HepG2 (cell line): ENCODE measurements around the gene SLC16A3. TPM values are rescaled to one million over a fixed set of nuclear protein-coding genes. Genes with fewer than 3 reads are reported as not detected.

Experiments
- CBX2 ChIP-seq, 2 experiments: fragments of 200-600 bp in 1 of 2; sonication (generic); formaldehyde crosslinking in 1 of 2; IDR thresholded peaks; 2 replicates each; pipeline versions ENCODE4 v1.7.0 to v1.8.1; 2018 to 2022; ENCODE audit warnings: low read depth in 2 of 2, low read length in 1 of 2, mild to moderate bottlenecking in 1 of 2, missing genetic modification reagents in 1 of 2
- CSRNP2 ChIP-seq: sonication (generic); formaldehyde crosslinking; conservative IDR thresholded peaks from 2 replicates; pipeline ENCODE4 v1.8.0; 2022; ENCODE audit warnings: low read depth, missing genetic modification reagents
- HNRNPK ChIP-seq: fragments of 200-400 bp; formaldehyde crosslinking; IDR thresholded peaks from 2 replicates; pipeline ENCODE4 v1.6.1; 2018; ENCODE audit warnings: low read length, low read depth, moderate library complexity, mild to moderate bottlenecking; ENCODE audit not compliant: poor library complexity, severe bottlenecking
- JUND ChIP-seq: sonication (generic); formaldehyde crosslinking; IDR thresholded peaks from 2 replicates; pipeline ENCODE4 v1.8.0; 2022; ENCODE audit warnings: mild to moderate bottlenecking, missing genetic modification reagents
- LBX2 ChIP-seq: sonication (generic); formaldehyde crosslinking; IDR thresholded peaks from 2 replicates; pipeline ENCODE4 v1.5.0; 2020; ENCODE audit warnings: missing genetic modification reagents, mild to moderate bottlenecking, borderline replicate concordance
- REXO4 ChIP-seq: sonication (generic); formaldehyde crosslinking; IDR thresholded peaks from 2 replicates; pipeline ENCODE4 v1.8.0; 2022; ENCODE audit warnings: missing genetic modification reagents, mild to moderate bottlenecking, borderline replicate concordance
- SP5 ChIP-seq: IDR thresholded peaks from 2 replicates; pipeline ENCODE4 v1.6.1; 2016; ENCODE audit warnings: low read depth, borderline replicate concordance
- U2AF2 ChIP-seq: fragments of 200-400 bp; formaldehyde crosslinking; IDR thresholded peaks from 2 replicates; pipeline ENCODE4 v1.6.1; 2017; ENCODE audit warnings: low read depth, mild to moderate bottlenecking, low read length
- ZBED4 ChIP-seq: sonication (generic); formaldehyde crosslinking; IDR thresholded peaks from 2 replicates; pipeline ENCODE4 v1.4.0; 2020; ENCODE audit warnings: missing genetic modification reagents, borderline replicate concordance
- ZBTB42 ChIP-seq: sonication (generic); formaldehyde crosslinking; IDR thresholded peaks from 2 replicates; pipeline ENCODE4 v1.5.0; 2020; ENCODE audit warnings: mild to moderate bottlenecking, missing genetic modification reagents
- ZBTB44 ChIP-seq: sonication (generic); formaldehyde crosslinking; IDR thresholded peaks from 2 replicates; pipeline ENCODE4 v1.4.0; 2020; ENCODE audit warnings: missing genetic modification reagents
- ZNF124 ChIP-seq: sonication (generic); formaldehyde crosslinking; IDR thresholded peaks from 2 replicates; pipeline ENCODE4 v1.4.0; 2020; ENCODE audit warnings: missing genetic modification reagents
- ZNF496 ChIP-seq: sonication (generic); formaldehyde crosslinking; IDR thresholded peaks from 2 replicates; pipeline ENCODE4 v1.8.1; 2023; ENCODE audit warnings: mild to moderate bottlenecking, moderate library complexity, missing genetic modification reagents; ENCODE audit not compliant: insufficient replicate concordance
- polyA plus RNA-seq, 8 experiments: library from polyadenylated mRNA; depleted of rRNA in 3 of 8; stranded (reverse) in 7 of 8; unstranded in 1 of 8; fragments of >200 nt; fragmentation: Illumina TruSeq in 4 of 8; extraction: Trizol in 4 of 8; gene quantifications; 2 replicates each; pipeline versions ENCODE4 v1.2.1 to v1.2.3, GENCODE V29; 2011 to 2016; ENCODE audit warnings: low read depth in 4 of 8, missing spikeins in 1 of 8, mixed read lengths in 1 of 8; ENCODE audit not compliant: insufficient read depth in 1 of 8
- total RNA-seq, 5 experiments: library from RNA; depleted of rRNA; stranded (reverse); fragments of >200 nt; fragmentation: Illumina TruSeq; extraction: Trizol; gene quantifications; 2 replicates each; pipeline ENCODE4 v1.2.3, GENCODE V29; 2016; ENCODE audit warnings: low read depth in 1 of 5
- TF ChIP-seq, protein P1 (sequence below): sonication (generic); formaldehyde crosslinking; IDR thresholded peaks from 2 replicates; pipeline ENCODE4 v1.5.1; 2020; ENCODE audit warnings: missing genetic modification reagents, mild to moderate bottlenecking, borderline replicate concordance
- TF ChIP-seq, protein P2 (sequence below): sonication (generic); formaldehyde crosslinking; IDR thresholded peaks from 2 replicates; pipeline ENCODE4 v1.5.0; 2020; ENCODE audit warnings: mild to moderate bottlenecking, missing genetic modification reagents

The SLC16A3 gene
- total and polyA plus RNA-seq, 2 of the 13 experiments (the other 11 are each of a cell fraction or from before 2014, with no cell fraction given), result 242 to 349 TPM

DNA sequence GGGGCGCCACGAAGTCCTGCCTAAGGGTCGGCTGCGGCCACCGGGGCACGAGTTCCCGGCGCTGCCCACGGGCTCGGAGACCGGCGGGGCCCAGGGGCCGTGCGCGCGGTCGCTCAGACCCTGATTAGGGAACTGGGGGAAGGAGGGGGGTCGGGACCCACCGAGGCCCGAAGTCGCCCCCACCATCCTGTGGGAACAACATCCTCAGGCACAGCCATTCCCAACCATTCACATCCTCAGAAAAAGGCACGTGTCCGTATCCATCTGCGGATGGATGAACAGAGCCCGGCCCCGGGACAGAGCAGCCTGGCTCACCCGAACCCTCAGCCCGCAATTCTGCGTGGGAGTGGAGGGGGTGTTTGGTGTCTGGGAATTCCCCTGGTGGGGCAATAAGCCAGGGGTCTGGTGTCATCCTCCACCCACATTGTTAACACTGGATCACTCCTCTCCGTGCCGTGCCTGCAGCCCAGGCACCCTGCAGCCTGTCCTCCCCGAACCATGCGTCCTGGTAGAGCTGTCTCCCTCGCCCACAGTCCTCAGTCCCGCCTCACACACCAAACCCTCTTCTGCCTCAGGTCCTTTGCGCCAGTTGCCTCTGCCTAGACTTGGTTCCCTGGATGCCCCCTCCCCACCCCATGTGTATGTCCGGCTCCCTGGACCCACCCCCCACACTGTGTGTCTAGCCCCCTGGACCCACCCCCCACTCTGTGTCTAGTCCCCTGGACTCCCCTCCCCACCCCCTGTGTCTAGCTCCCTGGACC, 15.4 kb upstream of the SLC16A3 start (continued):
- TF ChIP-seq CSRNP2 (CRISPR knock-in tag) (no peak), ZBED4 (no peak), ZBTB42 (CRISPR knock-in tag) (no peak), U2AF2 (no peak), LBX2 (no peak), CBX2 (IDR thresholded peaks at IDR 0.05; ENCODE audit: low read depth, low read length) (no peak), CBX2 (CRISPR knock-in tag; IDR thresholded peaks at IDR 0.05; ENCODE audit: low read depth) (no peak), JUND (CRISPR knock-in tag) (no peak; the same call in 1 of the 2 replicates), ZNF124 (CRISPR knock-in tag) (no peak), ZNF496 (no peak), SP5 (CRISPR knock-in tag) (no peak), ZBTB44 (CRISPR knock-in tag) (no peak), HNRNPK (peak; percentile 5), REXO4 (CRISPR knock-in tag) (no peak)
- TF ChIP-seq, protein P1, sequence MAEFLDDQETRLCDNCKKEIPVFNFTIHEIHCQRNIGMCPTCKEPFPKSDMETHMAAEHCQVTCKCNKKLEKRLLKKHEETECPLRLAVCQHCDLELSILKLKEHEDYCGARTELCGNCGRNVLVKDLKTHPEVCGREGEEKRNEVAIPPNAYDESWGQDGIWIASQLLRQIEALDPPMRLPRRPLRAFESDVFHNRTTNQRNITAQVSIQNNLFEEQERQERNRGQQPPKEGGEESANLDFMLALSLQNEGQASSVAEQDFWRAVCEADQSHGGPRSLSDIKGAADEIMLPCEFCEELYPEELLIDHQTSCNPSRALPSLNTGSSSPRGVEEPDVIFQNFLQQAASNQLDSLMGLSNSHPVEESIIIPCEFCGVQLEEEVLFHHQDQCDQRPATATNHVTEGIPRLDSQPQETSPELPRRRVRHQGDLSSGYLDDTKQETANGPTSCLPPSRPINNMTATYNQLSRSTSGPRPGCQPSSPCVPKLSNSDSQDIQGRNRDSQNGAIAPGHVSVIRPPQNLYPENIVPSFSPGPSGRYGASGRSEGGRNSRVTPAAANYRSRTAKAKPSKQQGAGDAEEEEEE (CRISPR knock-in tag), result no peak
- TF ChIP-seq, protein P2, sequence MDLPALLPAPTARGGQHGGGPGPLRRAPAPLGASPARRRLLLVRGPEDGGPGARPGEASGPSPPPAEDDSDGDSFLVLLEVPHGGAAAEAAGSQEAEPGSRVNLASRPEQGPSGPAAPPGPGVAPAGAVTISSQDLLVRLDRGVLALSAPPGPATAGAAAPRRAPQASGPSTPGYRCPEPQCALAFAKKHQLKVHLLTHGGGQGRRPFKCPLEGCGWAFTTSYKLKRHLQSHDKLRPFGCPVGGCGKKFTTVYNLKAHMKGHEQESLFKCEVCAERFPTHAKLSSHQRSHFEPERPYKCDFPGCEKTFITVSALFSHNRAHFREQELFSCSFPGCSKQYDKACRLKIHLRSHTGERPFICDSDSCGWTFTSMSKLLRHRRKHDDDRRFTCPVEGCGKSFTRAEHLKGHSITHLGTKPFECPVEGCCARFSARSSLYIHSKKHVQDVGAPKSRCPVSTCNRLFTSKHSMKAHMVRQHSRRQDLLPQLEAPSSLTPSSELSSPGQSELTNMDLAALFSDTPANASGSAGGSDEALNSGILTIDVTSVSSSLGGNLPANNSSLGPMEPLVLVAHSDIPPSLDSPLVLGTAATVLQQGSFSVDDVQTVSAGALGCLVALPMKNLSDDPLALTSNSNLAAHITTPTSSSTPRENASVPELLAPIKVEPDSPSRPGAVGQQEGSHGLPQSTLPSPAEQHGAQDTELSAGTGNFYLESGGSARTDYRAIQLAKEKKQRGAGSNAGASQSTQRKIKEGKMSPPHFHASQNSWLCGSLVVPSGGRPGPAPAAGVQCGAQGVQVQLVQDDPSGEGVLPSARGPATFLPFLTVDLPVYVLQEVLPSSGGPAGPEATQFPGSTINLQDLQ (CRISPR knock-in tag), result no peak
